SKM-1 treated with dmso at 0.1 percent for 144 hours (cell line): ENCODE data around the gene SHISA7.
A peak's percentile ranks its signal among the peaks of the same experiment; 100 is the strongest.

Experiments used
- DNase-seq: peaks from one replicate; lab custom pipeline; 2025; ENCODE audit not compliant: unreplicated experiment; lab: John Stamatoyannopoulos, UW

The SHISA7 gene

DNA sequence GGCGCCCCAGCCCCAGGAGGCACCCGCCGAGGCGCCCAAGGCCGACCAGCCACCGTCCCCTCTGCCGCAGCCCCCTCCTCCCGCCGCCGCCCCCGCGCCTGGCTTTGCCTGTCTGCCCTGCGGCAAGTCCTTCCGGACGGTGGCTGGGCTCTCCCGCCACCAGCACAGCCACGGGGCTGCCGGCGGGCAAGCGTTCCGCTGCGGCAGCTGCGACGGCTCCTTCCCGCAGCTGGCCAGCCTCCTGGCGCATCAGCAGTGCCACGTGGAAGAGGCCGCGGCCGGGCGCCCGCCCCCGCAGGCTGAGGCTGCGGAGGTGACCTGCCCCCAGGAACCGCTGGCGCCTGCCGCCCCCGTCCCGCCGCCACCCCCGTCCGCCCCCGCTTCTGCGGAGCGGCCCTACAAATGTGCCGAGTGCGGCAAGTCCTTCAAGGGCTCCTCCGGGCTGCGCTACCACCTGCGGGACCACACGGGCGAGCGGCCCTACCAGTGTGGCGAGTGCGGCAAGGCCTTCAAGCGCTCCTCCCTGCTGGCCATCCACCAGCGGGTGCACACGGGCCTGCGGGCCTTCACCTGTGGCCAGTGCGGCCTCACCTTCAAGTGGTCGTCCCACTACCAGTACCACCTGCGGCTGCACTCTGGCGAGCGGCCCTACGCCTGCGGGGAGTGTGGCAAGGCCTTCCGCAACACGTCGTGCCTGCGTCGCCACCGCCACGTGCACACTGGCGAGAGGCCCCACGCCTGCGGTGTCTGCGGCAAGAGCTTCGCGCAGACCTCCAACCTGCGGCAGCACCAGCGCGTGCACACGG, 39.3 kb upstream of the SHISA7 start:
- no peak for DNase-seq

DNA sequence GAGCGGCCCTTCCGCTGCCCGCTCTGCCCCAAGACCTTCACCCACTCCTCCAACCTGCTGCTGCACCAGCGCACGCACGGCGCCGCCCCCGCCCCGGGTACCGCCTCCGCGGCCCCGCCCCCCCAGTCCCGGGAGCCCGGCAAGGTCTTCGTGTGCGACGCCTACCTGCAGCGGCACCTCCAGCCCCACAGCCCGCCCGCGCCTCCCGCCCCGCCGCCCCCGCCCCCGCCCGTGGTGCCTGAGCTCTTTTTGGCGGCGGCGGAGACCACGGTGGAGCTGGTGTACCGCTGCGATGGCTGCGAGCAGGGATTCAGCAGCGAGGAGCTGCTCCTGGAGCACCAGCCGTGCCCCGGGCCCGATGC, 38.7 kb upstream of the SHISA7 start:
- no peak for DNase-seq

DNA sequence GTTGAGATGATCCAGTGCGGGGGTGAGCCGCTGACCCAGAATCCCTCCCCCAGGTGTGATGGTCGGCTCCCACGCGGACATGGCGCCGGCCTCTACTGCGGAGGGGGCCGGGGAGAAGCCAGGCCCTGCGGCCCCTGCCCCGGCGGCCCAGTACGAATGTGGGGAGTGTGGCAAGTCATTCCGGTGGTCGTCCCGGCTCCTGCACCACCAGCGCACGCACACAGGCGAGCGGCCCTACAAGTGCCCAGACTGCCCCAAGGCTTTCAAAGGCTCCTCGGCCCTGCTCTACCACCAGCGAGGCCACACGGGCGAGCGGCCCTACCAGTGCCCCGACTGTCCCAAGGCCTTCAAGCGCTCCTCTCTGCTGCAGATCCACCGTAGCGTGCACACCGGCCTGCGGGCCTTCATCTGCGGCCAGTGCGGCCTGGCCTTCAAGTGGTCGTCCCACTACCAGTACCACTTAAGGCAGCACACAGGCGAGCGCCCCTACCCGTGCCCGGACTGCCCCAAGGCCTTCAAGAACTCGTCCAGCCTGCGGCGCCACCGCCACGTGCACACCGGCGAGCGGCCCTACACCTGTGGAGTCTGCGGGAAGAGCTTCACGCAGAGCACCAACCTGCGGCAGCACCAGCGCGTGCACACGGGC, 38.2 kb upstream of the SHISA7 start:
- DNase-seq = no peak

DNA sequence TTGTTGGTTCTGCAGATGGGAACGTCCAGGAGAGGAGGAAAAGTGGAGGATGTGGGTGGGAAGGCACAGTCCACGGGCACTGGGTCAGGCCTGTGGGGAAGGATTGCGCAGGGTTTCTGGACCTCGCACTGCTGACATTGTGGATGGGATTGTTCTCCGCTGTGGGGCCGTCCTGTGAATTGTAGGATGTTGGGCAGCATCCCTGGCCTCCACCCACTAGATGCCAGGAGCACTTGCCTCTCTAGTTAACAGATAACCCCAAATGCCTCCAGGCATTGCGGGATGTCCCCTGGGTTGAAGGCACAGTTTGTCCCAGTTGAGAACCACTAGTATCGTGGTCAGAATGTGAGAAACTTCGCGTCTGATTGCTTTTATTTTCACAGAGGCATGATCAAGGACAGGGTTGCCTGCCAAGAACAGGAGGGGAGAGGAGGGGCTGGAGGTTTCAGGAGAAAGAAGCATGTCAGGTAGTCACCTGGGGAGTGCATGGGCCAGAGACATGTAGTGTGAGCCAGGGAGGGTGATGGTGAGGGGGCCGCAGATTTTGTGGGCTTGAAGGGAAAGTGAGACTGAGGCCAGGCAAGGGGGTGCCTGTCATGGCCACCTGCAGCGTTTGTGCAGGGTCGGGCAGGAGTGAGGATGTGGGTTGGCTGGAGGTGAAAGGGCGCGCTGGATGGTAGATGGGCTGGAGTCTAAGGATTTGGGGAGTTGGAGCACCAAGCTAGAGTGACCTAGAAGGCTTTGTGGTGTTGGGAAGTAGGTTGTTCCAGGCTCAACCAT, 36.5 kb upstream of the SHISA7 start:
- DNase-seq = no peak

DNA sequence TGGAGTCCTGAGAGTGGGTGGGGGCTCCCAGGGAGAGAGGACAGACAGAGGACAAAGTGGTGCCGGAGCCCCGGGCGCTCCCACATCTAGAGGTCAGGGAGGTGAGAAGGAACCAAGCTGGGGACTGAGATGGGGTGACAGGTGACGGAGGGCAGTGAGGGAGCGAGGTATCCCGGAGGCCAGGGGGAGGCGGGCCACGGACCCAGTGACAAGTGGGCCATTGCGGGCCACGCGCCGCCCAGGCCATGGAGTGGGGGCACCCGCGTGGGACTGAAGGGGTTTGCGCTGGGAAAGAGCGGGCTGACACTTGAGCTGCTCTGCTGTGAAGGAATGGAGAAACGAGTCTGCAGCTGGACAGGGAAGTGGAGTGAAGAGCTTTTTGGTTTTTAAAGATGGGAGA, 35.9 kb upstream of the SHISA7 start:
- DNase-seq = no peak

DNA sequence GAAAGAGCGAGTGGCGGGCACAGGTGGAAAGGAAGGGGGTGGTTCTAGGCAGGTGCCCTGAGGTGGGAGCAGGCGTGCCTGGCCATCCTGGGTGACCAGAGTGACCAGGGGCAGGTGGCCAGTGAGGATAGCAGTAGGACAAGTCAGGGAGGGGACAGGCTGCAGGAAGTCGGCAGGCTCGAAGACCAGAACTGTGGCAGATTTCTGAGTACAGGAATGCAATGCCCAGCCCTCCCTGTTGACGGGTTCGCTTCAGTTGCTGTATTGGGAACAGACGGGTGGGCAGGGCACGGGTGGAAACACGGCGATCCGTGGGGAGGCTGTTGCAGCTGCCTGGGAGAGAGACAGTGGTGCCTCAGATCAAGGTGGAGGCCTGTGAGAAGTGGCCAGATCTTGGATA, 35.3 kb upstream of the SHISA7 start:
- DNase-seq = no peak

DNA sequence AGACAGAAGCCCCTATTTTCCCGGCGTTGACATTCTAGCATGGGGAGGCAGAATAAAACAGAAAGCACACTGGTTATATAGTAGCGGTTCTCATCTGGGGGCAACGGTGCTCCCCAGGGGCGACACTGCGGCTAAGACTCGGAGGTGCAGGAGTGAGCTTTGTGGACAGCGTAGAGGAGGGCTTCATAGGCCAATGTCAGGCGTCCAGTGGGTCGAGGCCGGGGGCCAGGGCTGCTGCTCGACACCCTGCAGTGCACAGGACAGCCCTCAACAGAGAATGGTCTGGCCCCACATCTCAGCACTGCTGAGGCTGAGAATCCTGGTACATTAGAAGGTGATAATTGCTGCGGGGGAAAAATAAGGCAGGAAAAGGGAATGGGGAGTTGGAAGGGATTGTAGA, 34.8 kb upstream of the SHISA7 start:
- no peak for DNase-seq

DNA sequence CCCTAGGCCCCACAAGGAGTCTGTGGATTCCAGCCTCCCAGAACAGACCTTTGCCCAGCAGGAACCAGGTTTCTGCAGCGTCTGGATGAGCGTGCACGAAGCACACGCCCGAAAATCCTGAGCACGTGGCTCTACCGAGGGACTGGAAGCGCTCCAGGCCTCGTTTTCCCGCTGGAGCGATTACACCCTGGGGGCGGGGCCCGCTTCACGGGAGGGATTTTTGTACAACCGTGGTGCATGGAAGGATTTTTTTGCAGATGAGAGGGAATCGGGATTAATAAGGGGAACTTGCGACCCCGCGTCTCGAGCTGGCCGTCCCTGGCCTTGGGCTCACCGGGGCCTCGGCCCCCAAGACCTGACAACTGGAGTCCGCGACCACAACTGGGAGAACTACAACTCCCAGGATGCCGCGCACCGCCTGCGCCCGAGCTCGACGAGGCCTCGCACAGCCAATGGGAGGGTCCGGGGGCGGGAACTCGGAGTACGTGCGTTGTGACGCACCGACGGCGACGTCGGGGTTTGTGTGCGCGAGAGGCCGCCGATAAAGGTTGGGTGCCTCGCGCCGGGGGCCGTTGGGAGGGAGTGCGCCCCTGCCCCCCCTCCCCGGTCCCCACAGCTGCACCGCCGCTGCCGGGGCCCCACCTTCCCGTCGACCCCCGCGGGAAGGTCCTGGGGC, 33.1 kb upstream of the SHISA7 start, which contains the start of gene ZNF628:
Gene ZNF628 (plus strand): TSS at position 518 of the 676 bp plus-strand sequence. CDS start 3,294 bp downstream, outside the sequence.
- DNase-seq = peak; percentile 64

DNA sequence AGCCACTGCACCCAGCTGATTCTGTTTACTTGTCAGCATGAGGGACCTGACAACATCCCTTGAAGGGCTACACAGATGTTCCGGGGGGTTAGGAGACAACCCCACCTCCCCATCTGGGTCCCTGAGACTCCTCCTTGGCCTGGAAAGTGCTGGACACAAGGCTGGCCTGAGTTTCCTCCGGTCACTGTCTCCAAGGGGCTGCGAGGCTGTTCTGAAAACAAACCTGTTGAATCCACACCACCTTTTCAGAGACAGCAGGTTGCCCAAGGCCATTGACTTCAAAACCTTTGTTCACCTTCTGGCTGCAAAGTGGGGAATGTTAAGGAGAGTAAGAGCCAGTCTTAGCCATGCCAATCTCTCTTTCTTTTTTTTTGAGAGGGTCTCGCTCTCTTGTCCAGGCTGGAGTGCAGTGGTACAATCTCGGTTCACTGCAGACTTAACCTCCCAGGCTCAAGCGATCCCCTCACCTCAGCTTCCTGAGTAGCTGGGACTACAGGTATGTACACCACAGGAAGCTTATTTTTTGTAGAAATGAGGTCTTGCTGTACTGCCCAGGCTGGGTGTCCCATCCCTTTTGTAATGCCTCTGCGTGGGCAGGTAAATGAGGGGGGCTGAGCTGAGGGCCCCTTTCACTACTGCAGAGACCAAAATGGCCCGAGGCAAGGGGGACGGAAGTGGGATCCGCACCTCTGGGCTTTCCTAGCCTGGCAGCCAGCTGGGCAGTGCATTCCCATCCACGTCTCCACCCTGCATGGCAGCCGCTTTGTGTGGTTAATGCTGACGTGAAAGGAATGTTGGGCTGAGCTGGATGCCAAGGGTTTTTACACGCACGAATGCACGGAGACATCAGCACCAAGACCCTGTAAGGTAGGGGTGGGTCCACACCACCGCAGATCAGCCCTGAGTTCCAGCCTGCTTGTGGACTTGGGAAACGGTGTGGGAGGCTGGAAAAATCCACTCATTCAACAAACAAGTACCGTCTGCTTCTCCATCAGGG, 31.5 kb upstream of the SHISA7 start:
- no peak for DNase-seq

DNA sequence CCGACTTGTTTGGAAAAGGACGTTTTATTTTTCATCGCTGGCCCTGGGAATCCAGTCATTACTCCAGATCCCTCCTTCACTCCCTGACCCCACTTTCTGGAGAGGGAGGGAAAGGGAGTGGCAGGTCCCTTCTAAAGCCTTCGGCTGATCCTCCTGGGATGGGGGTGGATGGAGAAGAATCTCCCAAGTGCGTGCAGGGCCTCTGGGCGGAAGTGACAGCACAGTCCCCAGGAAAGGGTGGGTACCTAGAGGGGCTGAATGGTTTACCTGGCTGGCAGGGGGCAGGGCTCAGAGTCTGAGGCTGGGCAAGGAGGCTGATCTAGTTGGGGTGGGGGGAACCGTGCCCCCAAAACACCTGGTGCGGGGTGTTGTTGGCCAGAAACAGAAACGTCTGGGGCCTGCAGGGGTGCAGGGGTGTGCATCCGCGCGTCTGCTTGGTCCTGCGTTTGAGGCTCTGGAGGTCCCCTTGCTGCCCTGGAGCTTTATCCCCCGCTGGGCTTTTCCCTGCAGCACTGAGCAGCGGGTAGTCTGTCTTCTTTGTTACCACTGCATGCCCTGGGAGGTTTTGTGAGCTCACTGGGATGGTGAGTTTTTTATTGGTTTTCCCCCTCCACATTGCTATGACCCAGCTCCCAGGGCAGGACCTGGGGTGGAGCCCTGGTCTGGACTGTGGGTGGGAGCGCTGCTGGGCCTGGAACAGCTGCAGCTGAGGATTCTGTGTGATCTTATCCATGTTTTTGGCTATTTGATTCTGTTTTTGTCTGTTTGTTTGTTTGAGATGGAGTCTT, 30.3 kb upstream of the SHISA7 start:
- DNase-seq = no peak

DNA sequence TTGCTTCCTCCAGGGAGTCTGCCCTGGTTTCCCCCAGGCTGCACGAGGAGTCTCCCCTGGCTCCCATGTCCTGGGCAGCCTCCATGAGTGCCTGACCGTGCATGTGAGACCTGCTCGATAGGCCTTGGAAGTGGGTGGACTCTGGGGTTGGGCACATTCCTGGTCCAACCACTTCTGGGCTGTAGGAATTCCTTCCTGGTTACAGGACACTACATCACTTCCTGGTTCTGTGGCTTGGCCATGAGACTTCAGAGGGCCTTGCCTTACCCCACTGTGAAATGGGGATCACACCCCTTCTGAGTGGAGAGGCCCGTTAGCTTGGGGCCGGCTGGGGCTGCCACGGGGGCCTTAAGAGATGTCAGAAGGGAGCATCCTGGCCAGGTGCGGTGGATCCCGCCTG, 29.4 kb upstream of the SHISA7 start:
- DNase-seq = no peak

DNA sequence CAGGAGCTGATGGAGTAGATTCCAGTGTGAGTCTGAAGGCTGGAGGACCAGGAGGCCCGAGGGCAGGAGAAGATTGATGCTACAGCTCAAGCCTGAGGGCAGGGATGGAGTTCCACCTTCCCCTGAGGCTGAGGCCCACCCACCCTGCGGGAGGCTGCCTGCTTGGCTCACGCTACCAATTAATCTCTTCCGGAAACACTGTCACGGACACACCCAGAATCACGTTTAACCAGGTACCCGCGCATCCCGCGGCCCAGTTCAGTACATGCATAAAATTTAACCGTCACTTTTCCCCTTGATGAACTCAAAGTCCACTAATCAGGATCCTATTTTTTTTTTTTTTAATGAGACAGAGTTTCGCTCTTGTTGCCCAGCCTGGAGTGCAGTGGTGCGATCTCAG, 28.2 kb upstream of the SHISA7 start:
- no peak for DNase-seq

DNA sequence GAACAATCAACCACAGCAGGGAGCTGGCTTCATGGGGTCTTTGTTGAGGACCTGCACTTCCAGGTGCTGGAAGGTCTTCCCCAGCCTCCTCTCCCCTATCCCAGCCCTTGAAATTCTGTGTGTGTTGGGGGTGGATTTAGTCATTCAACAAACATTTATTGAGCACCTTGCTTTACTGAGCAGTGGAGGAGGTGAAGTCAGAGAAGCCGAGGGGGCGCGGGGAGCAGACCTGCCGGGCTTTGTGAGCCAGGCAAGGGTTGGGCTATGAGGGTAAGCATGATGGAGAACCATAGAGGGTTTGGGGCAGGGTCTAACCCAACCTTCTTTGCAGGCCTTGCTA, 24.9 kb upstream of the SHISA7 start:
- no peak for DNase-seq

DNA sequence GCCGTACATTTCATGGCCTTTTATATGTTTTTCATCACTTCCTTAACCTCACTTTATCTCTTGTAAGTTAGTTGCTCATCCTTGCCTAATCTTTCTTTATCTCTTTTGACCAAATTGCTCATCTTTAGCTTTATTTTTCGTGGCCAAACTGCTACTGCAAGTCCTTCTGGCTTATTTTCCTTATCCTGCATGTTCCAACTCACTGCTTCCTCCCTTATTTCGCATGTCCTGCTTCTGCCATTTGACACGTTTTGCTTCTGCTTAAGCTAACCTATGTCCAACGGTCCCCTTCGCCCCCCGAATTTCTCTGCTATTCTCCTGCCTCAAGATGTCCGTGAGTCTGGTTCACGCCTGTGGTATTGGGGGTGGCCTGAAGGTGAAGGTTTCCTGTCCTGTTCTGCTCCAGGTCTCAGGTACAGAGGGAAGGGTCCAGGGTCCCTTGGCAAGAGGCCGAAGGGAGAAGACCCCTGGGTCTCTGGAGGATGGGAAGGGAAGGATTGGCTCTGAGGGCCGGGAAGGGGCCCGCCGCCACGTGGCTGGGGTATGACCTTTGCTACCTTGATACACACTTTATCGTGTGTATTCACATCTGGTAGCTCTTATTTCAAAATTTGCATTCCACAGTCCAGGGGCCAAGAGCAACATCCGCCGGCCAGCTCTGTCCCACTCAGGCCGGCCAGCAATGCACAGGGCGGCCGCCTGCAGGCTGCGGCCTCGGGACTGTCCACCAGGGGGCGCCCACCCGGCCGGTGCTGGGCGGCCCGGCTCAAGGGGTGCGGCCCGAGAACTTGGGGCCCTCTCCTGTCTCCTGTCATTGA, 24.3 kb upstream of the SHISA7 start:
- no peak for DNase-seq

DNA sequence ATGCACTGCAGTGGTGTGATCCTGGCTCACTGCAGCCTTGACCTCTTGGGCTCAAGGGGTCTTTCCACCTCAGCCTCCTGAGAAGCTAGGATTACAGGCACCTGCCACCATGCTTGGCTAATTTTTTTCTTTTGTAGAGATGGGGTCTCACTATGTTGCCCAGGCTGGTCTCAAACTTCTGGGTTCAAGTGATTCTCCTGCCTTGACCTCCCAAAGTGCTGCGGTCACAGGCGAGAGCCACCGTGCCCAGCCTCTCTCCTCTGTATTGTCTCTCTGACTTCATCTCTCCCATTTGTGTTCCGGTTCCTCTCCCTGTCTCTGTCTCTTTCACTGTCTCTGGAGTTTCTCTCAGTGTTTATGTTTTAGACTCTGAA, 23.1 kb upstream of the SHISA7 start:
- DNase-seq = no peak

DNA sequence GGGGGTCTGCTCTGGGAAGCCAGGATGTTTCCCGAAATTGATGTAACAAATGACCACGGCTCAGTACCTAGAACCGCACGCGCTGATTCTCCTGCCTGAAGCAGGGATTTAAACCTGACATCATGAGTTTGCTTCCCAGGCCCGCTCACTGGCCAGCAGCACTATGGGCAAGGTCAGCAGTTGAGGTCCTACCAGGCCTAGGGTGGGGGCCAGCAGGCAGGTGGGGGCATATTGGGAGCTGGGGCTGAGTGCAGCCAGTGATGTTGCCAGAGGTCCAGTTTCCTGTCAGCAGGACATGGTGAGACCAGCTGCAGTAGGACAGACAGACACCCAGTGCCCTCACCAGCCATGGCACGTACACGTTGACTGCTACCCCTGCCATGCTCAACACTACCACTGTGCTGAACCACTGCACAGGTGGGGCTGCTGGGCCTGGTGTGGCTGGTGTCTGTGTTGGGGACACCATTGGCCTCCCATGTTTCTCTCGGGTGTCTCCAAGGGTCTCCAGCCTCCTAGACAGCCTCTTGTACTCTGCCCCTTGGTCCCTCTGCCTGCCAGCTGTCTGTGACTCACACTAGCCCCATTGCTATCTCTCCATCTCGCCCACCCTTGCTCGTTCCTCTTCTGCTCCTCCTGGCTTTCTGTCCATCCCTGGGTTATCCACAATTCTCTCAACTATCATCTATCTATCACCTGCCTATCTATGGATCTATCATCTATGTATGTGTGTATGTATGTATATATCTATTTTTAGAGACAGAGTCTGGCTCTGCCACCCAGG, 22.6 kb upstream of the SHISA7 start:
- DNase-seq = no peak

DNA sequence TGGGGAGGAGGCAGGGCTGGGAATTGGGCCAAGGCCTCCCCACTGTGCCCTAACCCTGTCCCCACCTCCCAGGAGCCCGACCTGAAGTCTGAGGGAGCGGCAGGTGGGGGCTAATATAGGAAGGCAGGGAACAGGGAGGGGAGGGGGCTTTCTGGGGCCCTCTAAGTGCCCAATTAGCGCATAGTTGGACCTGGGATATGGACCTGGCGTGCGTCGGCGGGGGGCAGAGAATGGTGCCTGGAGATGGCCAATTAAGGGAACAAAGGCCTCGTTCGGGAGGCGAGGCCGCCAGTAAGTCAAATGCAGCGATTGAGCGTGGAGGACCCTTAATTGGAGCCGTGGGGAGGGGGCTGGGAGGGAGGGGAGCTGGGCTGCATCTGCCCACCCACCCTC, 21.6 kb upstream of the SHISA7 start, which contains the start of gene C19orf85:
Gene C19orf85 (minus strand): TSS at position 90 of the 393 bp plus-strand sequence. CDS start 197 bp downstream, outside the sequence.
- no peak for DNase-seq
